GM23338 (cell line): Measurements from ENCODE around the gene GCDH. TPM values are rescaled to one million over a fixed set of nuclear protein-coding genes. Genes with fewer than 3 reads are reported as not detected.

ENCODE experiments used
- ATAC-seq: fragments of 200-7000 bp; cut with Tn5 transposase; 3 replicates; pipeline ENCODE4 v1.9.1; 2020
- DNase-seq: peaks from one replicate; pipeline ENCODE4 v3.0.0-alpha.2; 2015; ENCODE audit warnings: low spot score
- H2AFZ ChIP-seq: fragments of 200-600 bp; sonication (generic); 2 replicates; pipeline ENCODE4 v1.8.0; 2016; ENCODE audit warnings: antibody characterized with exemption, mild to moderate bottlenecking, moderate library complexity
- H3F3A ChIP-seq: fragments of 200-600 bp; sonication (generic); replicated peaks from 2 replicates; pipeline ENCODE4 v1.8.0; 2017; ENCODE audit warnings: antibody characterized with exemption, mixed run types, low read depth
- H3K27ac ChIP-seq: fragments of 200-600 bp; sonication (generic); 2 replicates; pipeline ENCODE4 v1.6.1; 2016; ENCODE audit warnings: low read depth
- H3K27me3 ChIP-seq: fragments of 200-600 bp; sonication (generic); 2 replicates; pipeline ENCODE4 v1.8.0; 2016; ENCODE audit warnings: mild to moderate bottlenecking, mixed run types, moderate library complexity; ENCODE audit not compliant: insufficient read depth
- H3K36me3 ChIP-seq: fragments of 200-600 bp; sonication (generic); 2 replicates; pipeline ENCODE4 v1.8.0; 2016; ENCODE audit warnings: mild to moderate bottlenecking; ENCODE audit not compliant: insufficient read depth
- H3K4me1 ChIP-seq: fragments of 200-600 bp; sonication (generic); 2 replicates; pipeline ENCODE4 v1.8.0; 2016; ENCODE audit warnings: mild to moderate bottlenecking, moderate library complexity; ENCODE audit not compliant: insufficient read depth
- H3K4me2 ChIP-seq: fragments of 200-600 bp; sonication (generic); 2 replicates; pipeline ENCODE4 v1.7.1; 2017; ENCODE audit warnings: mixed run types
- H3K4me3 ChIP-seq: fragments of 200-600 bp; sonication (generic); 2 replicates; pipeline ENCODE4 v1.6.1; 2016; ENCODE audit warnings: mixed run types
- H3K79me2 ChIP-seq: fragments of 200-600 bp; sonication (generic); replicated peaks from 2 replicates; pipeline ENCODE4 v1.8.0; 2017; ENCODE audit warnings: mild to moderate bottlenecking; ENCODE audit not compliant: insufficient read depth
- H3K9me2 ChIP-seq: fragments of 200-600 bp; sonication (generic); 2 replicates; pipeline ENCODE4 v1.8.0; 2017; ENCODE audit not compliant: insufficient read depth
- H4K20me1 ChIP-seq: fragments of 200-600 bp; sonication (generic); replicated peaks from 2 replicates; pipeline ENCODE4 v1.8.0; 2017; ENCODE audit warnings: mild to moderate bottlenecking; ENCODE audit not compliant: insufficient read depth
- H3K27ac Mint-ChIP-seq: 2 replicates; pipeline ENCODE4 v1.8.0; 2020; ENCODE audit warnings: inconsistent platforms, mild to moderate bottlenecking, moderate library complexity, mixed read lengths
- H3K27me3 Mint-ChIP-seq: 3 replicates; pipeline ENCODE4 v1.8.0; 2022; ENCODE audit warnings: low read depth, mild to moderate bottlenecking, moderate library complexity, mixed read lengths, inconsistent platforms; ENCODE audit not compliant: insufficient read depth, poor library complexity
- H3K36me3 Mint-ChIP-seq: 3 replicates; pipeline ENCODE4 v1.8.0; 2021; ENCODE audit warnings: low read depth, mild to moderate bottlenecking, inconsistent platforms, moderate library complexity, mixed read lengths
- H3K4me1 Mint-ChIP-seq: 3 replicates; pipeline ENCODE4 v1.8.0; 2020; ENCODE audit warnings: mild to moderate bottlenecking, inconsistent platforms, mixed read lengths
- H3K4me3 Mint-ChIP-seq: 3 replicates; pipeline ENCODE4 v1.8.0; 2021; ENCODE audit warnings: moderate library complexity, mild to moderate bottlenecking, inconsistent platforms, mixed read lengths
- H3K9me3 Mint-ChIP-seq: 3 replicates; pipeline ENCODE4 v1.8.0; 2020; ENCODE audit warnings: moderate library complexity, mild to moderate bottlenecking, inconsistent platforms, mixed read lengths
- CTCF ChIP-seq, 2 experiments: fragments of 200-600 bp in 1 of 2; sonication (generic) in 1 of 2; conservative IDR thresholded peaks; 2 replicates each; pipeline versions ENCODE4 v1.5.1 to v1.6.1; 2016 to 2017; ENCODE audit warnings: antibody characterized with exemption in 2 of 2, low read depth in 2 of 2, mild to moderate bottlenecking in 2 of 2, moderate library complexity in 1 of 2
- ETS1 ChIP-seq: IDR thresholded peaks from 2 replicates; pipeline ENCODE4 v1.6.1; 2016; ENCODE audit warnings: antibody characterized with exemption
- NANOG ChIP-seq: IDR thresholded peaks from 2 replicates; pipeline ENCODE4 v1.6.1; 2016; ENCODE audit warnings: antibody characterized with exemption, borderline replicate concordance
- POLR2AphosphoS5 ChIP-seq: IDR thresholded peaks from 2 replicates; pipeline ENCODE4 v1.6.1; 2016; ENCODE audit warnings: antibody characterized with exemption, low read depth
- ZNF331 ChIP-seq: fragments of 250-450 bp; sonication (Bioruptor Pico); IDR thresholded peaks from 2 replicates; pipeline ENCODE4 v1.5.0; 2020; ENCODE audit warnings: low read depth, mild to moderate bottlenecking, moderate library complexity
- ZNF462 ChIP-seq: fragments of 250-450 bp; sonication (Bioruptor Pico); IDR thresholded peaks from 2 replicates; pipeline ENCODE4 v1.5.0; 2020; ENCODE audit warnings: mild to moderate bottlenecking, moderate library complexity
- polyA plus RNA-seq: library from polyadenylated mRNA; unstranded; fragments of >200 nt; fragmentation: Nextera tagmentation; extraction: Ambion mirVana; gene quantifications from 2 replicates; pipeline ENCODE4 v1.2.1, GENCODE V29; 2016
- total RNA-seq: library from RNA; depleted of rRNA; stranded (reverse); fragments of >200 nt; shearing (Covaris generic); gene quantifications from 2 replicates; pipeline ENCODE4 v1.2.3, GENCODE V29; 2014

The GCDH gene
- total and polyA plus RNA-seq, 2 experiments from 2014 or later: 54.1 to 99.8 TPM

GRCh38 chr19:12873891-12874745 lies 16.8 kb upstream of the GCDH start (continued):
- TF ChIP-seq ZNF462 (CRISPR knock-in tag): no peak
- TF ChIP-seq ETS1: no peak
- no peak for TF ChIP-seq CTCF (conservative IDR thresholded peaks at IDR 0.05; ENCODE audit: low read depth in 2 of 2)

- no peaks in the 10 kb centered on the region for H3K36me3 ChIP-seq
- no peak overlapping the region for H2AFZ ChIP-seq
- no peaks in the 10 kb centered on the region for H3K9me2 ChIP-seq
- Mint-ChIP-seq H3K36me3 (peaks cover 55% of the 10 kb centered on the region), H3K9me3 (peaks cover 13% of the 10 kb centered on the region), H3K27ac (no peak overlapping the region), H3K4me1 (peaks cover 1% of the 10 kb centered on the region; the same call in 1 of the 3 replicates), H3K27me3 (peaks cover 7% of the 10 kb centered on the region), H3K4me3 (no peak overlapping the region; the same call in 2 of the 3 replicates)
- no peaks in the 10 kb centered on the region for H3K4me1 ChIP-seq
- H3K27me3 ChIP-seq: peaks cover under 1% of the 10 kb centered on the region; the same call in 1 of the 2 replicates
- DNase-seq (no peak), ATAC-seq (no peak)
- H3K4me3 ChIP-seq: no peak overlapping the region
- H3K4me2 ChIP-seq: no peak overlapping the region
- H4K20me1 ChIP-seq: no peaks in the 10 kb centered on the region
- no peaks in the 10 kb centered on the region for H3K79me2 ChIP-seq
- no peak overlapping the region for H3K27ac ChIP-seq
- H3F3A ChIP-seq: peaks cover 8% of the 10 kb centered on the region
- no peak for TF ChIP-seq NANOG
- TF ChIP-seq CTCF (conservative IDR thresholded peaks at IDR 0.05; ENCODE audit: low read depth in 2 of 2): no peak
- TF ChIP-seq ZNF331 (CRISPR knock-in tag): no peak
- TF ChIP-seq POLR2AphosphoS5: no peak
- no peak for TF ChIP-seq ETS1
Measured at GRCh38 chr19:12875086-12875485, 15.9 kb upstream of the GCDH start.
